ENCODE measurements around the gene ENO4. TPM values are rescaled to one million over a fixed set of nuclear protein-coding genes. Genes with fewer than 3 reads are reported as not detected.

Gene ENO4
- total RNA-seq, 1 experiment from 2014 or later: 0.22 TPM

- DNase-seq (ENCODE audit: low read depth, low spot score) (no peak), ATAC-seq (no peak)
- no peak overlapping the region for H3K4me3 ChIP-seq (replicated peaks in 1 of 2; ENCODE audit: low read depth in 1 of 2, low read length in 2 of 2)
- intact Hi-C loops (cut with micrococcal nuclease): no loop called here
- no peaks in the 10 kb centered on the region for H3K79me2 ChIP-seq (ENCODE audit: insufficient read depth, low read length)
- H3K27me3 ChIP-seq (ENCODE audit: insufficient read depth, low read length): no peaks in the 10 kb centered on the region
- ChIA-PET RAD21 (ENCODE audit: low non-redundant PET in 1 of 2, low total read pairs in 2 of 2, uncharacterized antibody in 2 of 2, unreplicated experiment in 2 of 2) (no interaction called here), CTCF (interaction anchor here (1.3 to 1.4 kb wide), 2 partner anchors 43 to 339 kb away, joined by 3 to 4 read pairs; no protein-coding TSS in a partner anchor), POLR2A (no interaction called here)
- H3K4me1 ChIP-seq (ENCODE audit: control insufficient read depth in 1 of 2, insufficient read depth in 2 of 2, low read length in 2 of 2): no peaks in the 10 kb centered on the region
- H3K27ac ChIP-seq (ENCODE audit: low read depth, low read length): no peak overlapping the region
- BruUV-seq (replicated peaks): no TSS peak
- 0 out of 4 replicates have a peak, but pooled peaks cover 0 to 2% of the 10 kb centered on the region in 2 experiments for H3K36me3 ChIP-seq (ENCODE audit: control insufficient read depth in 1 of 2, insufficient read depth in 2 of 2, low read length in 2 of 2)
- H3K9me3 ChIP-seq (ENCODE audit: control insufficient read depth in 1 of 2, insufficient read depth in 1 of 2, low read depth in 1 of 2, low read length in 2 of 2): no peaks in the 10 kb centered on the region
- H3K9ac ChIP-seq (ENCODE audit: low read length): no peak overlapping the region
- H4K20me1 ChIP-seq (ENCODE audit: insufficient read depth): no peaks in the 10 kb centered on the region
- no peaks in the 10 kb centered on the region for H3K9me2 ChIP-seq (ENCODE audit: insufficient read depth)
- H3K4me2 ChIP-seq (ENCODE audit: low read length): no peak overlapping the region
- no peak for TF ChIP-seq TCF7L2 (IDR thresholded peaks at IDR 0.05; ENCODE audit: borderline replicate concordance, extremely low read depth, insufficient read depth, insufficient read length)
- TF ChIP-seq JUND (IDR thresholded peaks at IDR 0.05): no peak
- no peak for TF ChIP-seq EZH2phosphoT487 (IDR thresholded peaks at IDR 0.05; ENCODE audit: borderline replicate concordance)
- no peak for TF ChIP-seq ZNF274 (IDR thresholded peaks at IDR 0.05; ENCODE audit: low read depth, low read length)
- no peak for TF ChIP-seq REST (IDR thresholded peaks at IDR 0.05; ENCODE audit: low read depth)
- no peak for TF ChIP-seq ZFX (IDR thresholded peaks at IDR 0.05)
- TF ChIP-seq RAD21 (IDR thresholded peaks at IDR 0.05; ENCODE audit: low read depth): no peak
- TF ChIP-seq CBX3 (IDR thresholded peaks at IDR 0.05; ENCODE audit: low read depth): no peak
- no peak for TF ChIP-seq POLR2A (IDR thresholded peaks at IDR 0.05; ENCODE audit: borderline replicate concordance, extremely low read depth, insufficient read depth, insufficient read length)
- TF ChIP-seq EZH2 (IDR thresholded peaks at IDR 0.05): no peak
- no peak for TF ChIP-seq FOSL1 (IDR thresholded peaks at IDR 0.05; ENCODE audit: low read depth)
- TF ChIP-seq ELF1 (IDR thresholded peaks at IDR 0.05; ENCODE audit: borderline replicate concordance, low read depth): no peak
- no peak for TF ChIP-seq CEBPB (IDR thresholded peaks at IDR 0.05; ENCODE audit: low read depth)
- TF ChIP-seq, protein P1, sequence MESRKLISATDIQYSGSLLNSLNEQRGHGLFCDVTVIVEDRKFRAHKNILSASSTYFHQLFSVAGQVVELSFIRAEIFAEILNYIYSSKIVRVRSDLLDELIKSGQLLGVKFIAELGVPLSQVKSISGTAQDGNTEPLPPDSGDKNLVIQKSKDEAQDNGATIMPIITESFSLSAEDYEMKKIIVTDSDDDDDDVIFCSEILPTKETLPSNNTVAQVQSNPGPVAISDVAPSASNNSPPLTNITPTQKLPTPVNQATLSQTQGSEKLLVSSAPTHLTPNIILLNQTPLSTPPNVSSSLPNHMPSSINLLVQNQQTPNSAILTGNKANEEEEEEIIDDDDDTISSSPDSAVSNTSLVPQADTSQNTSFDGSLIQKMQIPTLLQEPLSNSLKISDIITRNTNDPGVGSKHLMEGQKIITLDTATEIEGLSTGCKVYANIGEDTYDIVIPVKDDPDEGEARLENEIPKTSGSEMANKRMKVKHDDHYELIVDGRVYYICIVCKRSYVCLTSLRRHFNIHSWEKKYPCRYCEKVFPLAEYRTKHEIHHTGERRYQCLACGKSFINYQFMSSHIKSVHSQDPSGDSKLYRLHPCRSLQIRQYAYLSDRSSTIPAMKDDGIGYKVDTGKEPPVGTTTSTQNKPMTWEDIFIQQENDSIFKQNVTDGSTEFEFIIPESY (IDR thresholded peaks at IDR 0.05; ENCODE audit: extremely low read depth, insufficient replicate concordance, low read length): no peak
- H2AFZ ChIP-seq (ENCODE audit: low read depth, low read length, poor library complexity, severe bottlenecking): no peak overlapping the region
Observed at GRCh38 chr10:116836083-116836482, 13.2 kb upstream of the ENO4 start.

Measured in HCT116 (cell line).